Smooth muscle cell (in vitro differentiated cells): ENCODE results near the gene EML5. TPM values are rescaled to one million over a fixed set of nuclear protein-coding genes. Genes with fewer than 3 reads are reported as not detected.

Source experiments
- DNase-seq: peaks from one replicate; lab custom pipeline; 2025; ENCODE audit not compliant: unreplicated experiment; lab: John Stamatoyannopoulos, UW
- H2AFZ ChIP-seq: fragments of 200-600 bp; sonication (generic); 2 replicates; pipeline ENCODE4 v1.6.0; 2016; ENCODE audit warnings: antibody characterized with exemption, low read depth, mild to moderate bottlenecking
- H3F3A ChIP-seq: fragments of 200-600 bp; sonication (generic); 2 replicates; pipeline ENCODE4 v1.6.0; 2017; ENCODE audit warnings: antibody characterized with exemption, low read depth
- H3K27ac ChIP-seq: fragments of 200-600 bp; sonication (generic); 2 replicates; pipeline ENCODE4 v1.5.1; 2016; ENCODE audit warnings: low read depth, mild to moderate bottlenecking
- H3K27me3 ChIP-seq: fragments of 200-600 bp; sonication (generic); 2 replicates; pipeline ENCODE4 v1.6.1; 2016; ENCODE audit warnings: low read depth, mild to moderate bottlenecking
- H3K36me3 ChIP-seq: fragments of 200-600 bp; sonication (generic); 2 replicates; pipeline ENCODE4 v1.5.1; 2016; ENCODE audit warnings: low read depth
- H3K4me1 ChIP-seq: fragments of 200-600 bp; sonication (generic); 2 replicates; pipeline ENCODE4 v1.5.1; 2016; ENCODE audit warnings: low read depth
- H3K4me2 ChIP-seq: fragments of 200-600 bp; sonication (generic); 2 replicates; pipeline ENCODE4 v1.6.0; 2016; ENCODE audit warnings: mild to moderate bottlenecking
- H3K4me3 ChIP-seq: fragments of 200-600 bp; sonication (generic); 2 replicates; pipeline ENCODE4 v1.5.1; 2016; ENCODE audit warnings: mild to moderate bottlenecking
- H3K79me2 ChIP-seq: fragments of 200-600 bp; sonication (generic); 2 replicates; pipeline ENCODE4 v1.6.0; 2016; ENCODE audit warnings: low read depth, mild to moderate bottlenecking
- H3K9ac ChIP-seq: fragments of 200-600 bp; sonication (generic); 2 replicates; pipeline ENCODE4 v1.6.0; 2016; ENCODE audit warnings: low read depth
- H3K9me3 ChIP-seq: fragments of 200-600 bp; sonication (generic); replicated peaks from 2 replicates; pipeline ENCODE4 v1.5.1; 2016; ENCODE audit warnings: low read depth
- H4K20me1 ChIP-seq: fragments of 200-600 bp; sonication (generic); 2 replicates; pipeline ENCODE4 v1.6.0; 2016; ENCODE audit warnings: low read depth
- WGBS: methylation state at CpG from one replicate; pipeline ENCODE4 v1.1.7; 2016; ENCODE audit warnings: low lambda C conversion rate; 5-methylcytosine and 5-hydroxymethylcytosine counted together
- polyA plus RNA-seq: library from polyadenylated mRNA; unstranded; fragments of >200 nt; fragmentation: Nextera tagmentation; extraction: Ambion mirVana; gene quantifications from 2 replicates; pipeline ENCODE4 v1.2.1, GENCODE V29; 2016
- total RNA-seq: library from RNA; depleted of rRNA; stranded (reverse); fragments of >200 nt; gene quantifications from 2 replicates; pipeline ENCODE4 v1.2.3, GENCODE V29; 2014
- TF ChIP-seq, protein P1 (sequence below): fragments of 200-600 bp; sonication (generic); IDR thresholded peaks from 2 replicates; pipeline ENCODE4 v1.5.1; 2017; ENCODE audit warnings: borderline replicate concordance, mild to moderate bottlenecking, antibody characterized with exemption; ENCODE audit not compliant: insufficient read depth, poor library complexity, severe bottlenecking

The EML5 gene
- total and polyA plus RNA-seq, 2 experiments from 2014 or later = 0.31 TPM; not detected in 1

GRCh38 chr14:88750945-88751344 is 41.8 kb downstream of the EML5 start:
- no peak overlapping the region for H3K4me3 ChIP-seq
- no peaks in the 10 kb centered on the region for H3K79me2 ChIP-seq
- TF ChIP-seq, protein P1, sequence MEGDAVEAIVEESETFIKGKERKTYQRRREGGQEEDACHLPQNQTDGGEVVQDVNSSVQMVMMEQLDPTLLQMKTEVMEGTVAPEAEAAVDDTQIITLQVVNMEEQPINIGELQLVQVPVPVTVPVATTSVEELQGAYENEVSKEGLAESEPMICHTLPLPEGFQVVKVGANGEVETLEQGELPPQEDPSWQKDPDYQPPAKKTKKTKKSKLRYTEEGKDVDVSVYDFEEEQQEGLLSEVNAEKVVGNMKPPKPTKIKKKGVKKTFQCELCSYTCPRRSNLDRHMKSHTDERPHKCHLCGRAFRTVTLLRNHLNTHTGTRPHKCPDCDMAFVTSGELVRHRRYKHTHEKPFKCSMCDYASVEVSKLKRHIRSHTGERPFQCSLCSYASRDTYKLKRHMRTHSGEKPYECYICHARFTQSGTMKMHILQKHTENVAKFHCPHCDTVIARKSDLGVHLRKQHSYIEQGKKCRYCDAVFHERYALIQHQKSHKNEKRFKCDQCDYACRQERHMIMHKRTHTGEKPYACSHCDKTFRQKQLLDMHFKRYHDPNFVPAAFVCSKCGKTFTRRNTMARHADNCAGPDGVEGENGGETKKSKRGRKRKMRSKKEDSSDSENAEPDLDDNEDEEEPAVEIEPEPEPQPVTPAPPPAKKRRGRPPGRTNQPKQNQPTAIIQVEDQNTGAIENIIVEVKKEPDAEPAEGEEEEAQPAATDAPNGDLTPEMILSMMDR = no peak
- 88% methylated on average over 1 of the region's 1 CpG for WGBS
- no peak overlapping the region for H2AFZ ChIP-seq
- H3K36me3 ChIP-seq = no peaks in the 10 kb centered on the region
- H3K4me2 ChIP-seq = no peak overlapping the region
- H3K4me1 ChIP-seq = no peaks in the 10 kb centered on the region
- H3K9me3 ChIP-seq = no peaks in the 10 kb centered on the region
- H4K20me1 ChIP-seq = no peaks in the 10 kb centered on the region
- no peak overlapping the region for H3K9ac ChIP-seq
- no peaks in the 10 kb centered on the region for H3F3A ChIP-seq
- peaks cover 3% of the 10 kb centered on the region for H3K27me3 ChIP-seq
- H3K27ac ChIP-seq = no peak overlapping the region
- DNase-seq = no peak

DNA sequence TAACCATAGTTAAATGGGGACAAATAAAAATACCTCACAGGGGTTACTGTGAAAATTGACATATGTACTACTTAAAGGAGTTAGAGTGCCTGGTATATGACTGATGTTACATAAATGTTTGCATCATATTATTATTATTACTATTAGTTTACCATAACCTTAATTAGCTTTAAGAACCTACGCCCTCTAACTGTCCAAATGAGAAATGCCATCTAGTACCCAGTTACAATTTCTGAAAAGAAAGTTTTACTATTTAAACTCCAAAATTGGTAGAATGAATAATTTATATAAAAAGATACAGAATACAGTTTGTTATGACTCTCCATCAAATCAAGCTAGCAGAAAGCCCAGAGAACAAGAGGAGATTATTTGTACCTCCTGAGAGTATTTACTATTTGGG is 42.3 kb downstream of the EML5 start:
- Histone ChIP-seq H3K9ac (no peak overlapping the region), H3K27me3 (peaks cover 3% of the 10 kb centered on the region), H3K4me1 (no peaks in the 10 kb centered on the region), H3K79me2 (no peaks in the 10 kb centered on the region), H3K4me2 (no peak overlapping the region), H3K27ac (no peak overlapping the region), H3K36me3 (no peaks in the 10 kb centered on the region), H3K9me3 (no peaks in the 10 kb centered on the region), H4K20me1 (no peaks in the 10 kb centered on the region), H3K4me3 (no peak overlapping the region), H2AFZ (no peak overlapping the region), H3F3A (no peaks in the 10 kb centered on the region)
- TF ChIP-seq, protein P1 = no peak
- DNase-seq = no peak
- 83% methylated on average over 1 of the region's 1 CpG for WGBS

GRCh38 chr14:88749139-88749538 is 43.6 kb downstream of the EML5 start:
- Histone ChIP-seq H3K27ac (no peak overlapping the region), H3K4me2 (no peak overlapping the region), H3K36me3 (no peaks in the 10 kb centered on the region), H3K27me3 (peaks cover 3% of the 10 kb centered on the region), H3K9me3 (no peaks in the 10 kb centered on the region), H3K4me1 (no peaks in the 10 kb centered on the region), H3K4me3 (no peak overlapping the region), H3K9ac (no peak overlapping the region), H4K20me1 (no peaks in the 10 kb centered on the region), H2AFZ (no peak overlapping the region), H3F3A (no peaks in the 10 kb centered on the region), H3K79me2 (no peaks in the 10 kb centered on the region)
- no peak for DNase-seq
- WGBS = 73% methylated on average over 1 of the region's 1 CpG
- TF ChIP-seq, protein P1 = no peak

DNA sequence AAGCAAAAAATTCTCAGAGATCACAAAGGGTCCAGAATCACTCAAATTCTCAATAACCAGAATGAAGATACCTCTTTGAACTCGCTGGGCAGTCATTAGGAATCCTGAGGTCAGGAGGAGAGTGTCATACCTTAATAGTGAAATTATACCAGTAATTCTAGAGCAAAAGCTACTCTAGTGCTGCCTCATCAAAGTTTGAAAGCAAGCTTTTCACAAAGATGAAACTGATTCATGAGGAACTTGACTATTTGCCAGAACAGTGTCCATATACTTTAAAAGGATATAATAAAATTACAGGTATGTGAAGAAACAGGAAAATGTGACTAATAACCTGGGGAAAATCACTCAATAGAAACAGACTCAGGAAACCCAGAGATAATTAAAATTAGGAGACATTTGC is 44.5 kb downstream of the EML5 start:
- H3F3A ChIP-seq = no peaks in the 10 kb centered on the region
- no peaks in the 10 kb centered on the region for H3K36me3 ChIP-seq
- no peaks in the 10 kb centered on the region for H4K20me1 ChIP-seq
- H3K27me3 ChIP-seq = peaks cover 6% of the 10 kb centered on the region
- H3K79me2 ChIP-seq = no peaks in the 10 kb centered on the region
- H3K9me3 ChIP-seq = no peaks in the 10 kb centered on the region
- no peaks in the 10 kb centered on the region for H3K4me1 ChIP-seq
- 77% methylated on average over 1 of the region's 1 CpG for WGBS
- TF ChIP-seq, protein P1 = no peak
- no peak overlapping the region for H3K27ac ChIP-seq
- no peak overlapping the region for H3K4me2 ChIP-seq
- no peak for DNase-seq
- no peak overlapping the region for H3K4me3 ChIP-seq
- H3K9ac ChIP-seq = no peak overlapping the region
- H2AFZ ChIP-seq = no peak overlapping the region
